LHCN-M2 (cell line): ENCODE data around the gene HSFX2. TPM values are rescaled to one million over a fixed set of nuclear protein-coding genes. Genes with fewer than 3 reads are reported as not detected.
"Not testable (repeated sequence)": the region's sequence is repeated elsewhere in the genome, so short reads cannot be mapped to it uniquely, and the experiment has no call there.

Experiments used
- DNase-seq: peaks from one replicate; pipeline ENCODE4 v3.0.0-alpha.2; 2012; ENCODE audit warnings: low read depth
- total RNA-seq: library from RNA; depleted of rRNA; stranded (reverse); fragments of >200 nt; gene quantifications from 2 replicates; pipeline ENCODE4 v1.2.3, GENCODE V29; 2014

HSFX2 gene
- total RNA-seq, 1 experiment from 2014 or later, result not detected

GRCh38 chrX:149590993-149591392, 4.1 kb downstream of the HSFX2 start:
- not testable (repeated sequence) for DNase-seq

- not testable (repeated sequence) for DNase-seq
These were observed 7.8 kb downstream of the HSFX2 start, which contains the start of gene MAGEA9B for GRCh38 chrX:149587359-149587758. MAGEA9B (minus strand) TSS chrX:149587459; CDS start chrX:149583179, 4,280 bp downstream.

- not testable (repeated sequence) for DNase-seq
These were observed 9.5 kb downstream of the HSFX2 start for GRCh38 chrX:149585631-149586030.

- not testable (repeated sequence) for DNase-seq
These were observed 21.7 kb downstream of the HSFX2 start for GRCh38 chrX:149573456-149573855.

- peak; percentile 2 for DNase-seq
These were observed 22.4 kb downstream of the HSFX2 start for GRCh38 chrX:149572743-149573142.

- no peak for DNase-seq
These were observed 23.3 kb downstream of the HSFX2 start for GRCh38 chrX:149571770-149572169.

GRCh38 chrX:149570668-149571067, 24.4 kb downstream of the HSFX2 start:
- peak; percentile 25 for DNase-seq

- DNase-seq, result no peak
These were observed 25.3 kb downstream of the HSFX2 start for GRCh38 chrX:149569770-149570169.

GRCh38 chrX:149568701-149569296, 26.3 kb downstream of the HSFX2 start:
- no peak for DNase-seq

- no peak for DNase-seq
These were observed 27.3 kb downstream of the HSFX2 start for GRCh38 chrX:149567621-149568417.

- no peak for DNase-seq
These were observed 31.8 kb downstream of the HSFX2 start for GRCh38 chrX:149563359-149563758.

GRCh38 chrX:149555251-149555650, 39.9 kb downstream of the HSFX2 start:
- DNase-seq, result not testable (repeated sequence)

- DNase-seq, result not testable (repeated sequence)
These were observed 43.2 kb downstream of the HSFX2 start for GRCh38 chrX:149551939-149552248.

GRCh38 chrX:149551245-149551938, 43.7 kb downstream of the HSFX2 start:
- DNase-seq, result not testable (repeated sequence)

- not testable (repeated sequence) for DNase-seq
These were observed 44.7 kb downstream of the HSFX2 start for GRCh38 chrX:149550454-149550853.

- DNase-seq, result not testable (repeated sequence)
These were observed 45.4 kb downstream of the HSFX2 start, which contains the start of gene HSFX3 for GRCh38 chrX:149549701-149550100. HSFX3 (minus strand) TSS chrX:149549924; CDS start chrX:149549852, 72 bp downstream.

- not testable (repeated sequence) for DNase-seq
These were observed 47.3 kb downstream of the HSFX2 start for GRCh38 chrX:149547782-149548181.

GRCh38 chrX:149546962-149547361, 48.2 kb downstream of the HSFX2 start:
- DNase-seq, result not testable (repeated sequence)

- DNase-seq, result not testable (repeated sequence)
These were observed 49.3 kb downstream of the HSFX2 start for GRCh38 chrX:149545545-149546543.
